Lower lobe of right lung (tissue), 2 donors: ENCODE results near the gene CHTF8. TPM values are rescaled to one million over a fixed set of nuclear protein-coding genes. Genes with fewer than 3 reads are reported as not detected.
A peak's percentile ranks its signal among the peaks of the same experiment; 100 is the strongest.
"Not testable (repeated sequence)": the region's sequence is repeated elsewhere in the genome, so short reads cannot be mapped to it uniquely, and the experiment has no call there.

Source experiments
- ATAC-seq, 2 donors: fragments of 200-7000 bp; cut with Tn5 transposase; one replicate each; pipeline ENCODE4 v1.9.1; 2020 to 2022; ENCODE audit warnings: mild to moderate bottlenecking in 2 of 2, moderate library complexity in 2 of 2
- DNase-seq: peaks from one replicate; pipeline ENCODE4 v3.0.0-alpha.2; 2020
- H3K27ac ChIP-seq: fragments of 200-600 bp; one replicate; pipeline ENCODE4 v1.8.0; 2022
- H3K27me3 ChIP-seq: fragments of 200-600 bp; one replicate; pipeline ENCODE4 v1.8.0; 2022; ENCODE audit warnings: low read depth
- H3K36me3 ChIP-seq: fragments of 200-600 bp; one replicate; pipeline ENCODE4 v1.8.0; 2022; ENCODE audit warnings: mild to moderate bottlenecking
- H3K4me1 ChIP-seq: fragments of 200-600 bp; one replicate; pipeline ENCODE4 v1.8.0; 2022
- H3K4me3 ChIP-seq: fragments of 200-600 bp; one replicate; pipeline ENCODE4 v1.8.0; 2022; ENCODE audit warnings: mild to moderate bottlenecking
- H3K9me3 ChIP-seq: fragments of 200-600 bp; one replicate; pipeline ENCODE4 v1.8.0; 2022
- intact Hi-C: fragments of 100-400 bp; cut with DNase I; formaldehyde crosslinking; loops from one replicate; pipeline ENCODE4 v1.11.0; 2022
- total RNA-seq: library from RNA; stranded (reverse); fragmentation: NEBNext Ultra II Directional; extraction: Animal tissue kit (Norgen Biotek cat#: 25700); gene quantifications from one replicate; pipeline ENCODE4 v1.2.1, GENCODE V29; 2021
- TF ChIP-seq, protein P1 (sequence below): fragments of 200-600 bp; IDR thresholded peaks from one replicate; pipeline ENCODE4 v1.8.0; 2022; ENCODE audit warnings: antibody characterized with exemption, mild to moderate bottlenecking
- donor health status: DM: no; HTN: yes; CAD: no; lungs with severe emphysema.

Gene CHTF8
- total RNA-seq, 1 donor from 2014 or later = 126 TPM

DNA sequence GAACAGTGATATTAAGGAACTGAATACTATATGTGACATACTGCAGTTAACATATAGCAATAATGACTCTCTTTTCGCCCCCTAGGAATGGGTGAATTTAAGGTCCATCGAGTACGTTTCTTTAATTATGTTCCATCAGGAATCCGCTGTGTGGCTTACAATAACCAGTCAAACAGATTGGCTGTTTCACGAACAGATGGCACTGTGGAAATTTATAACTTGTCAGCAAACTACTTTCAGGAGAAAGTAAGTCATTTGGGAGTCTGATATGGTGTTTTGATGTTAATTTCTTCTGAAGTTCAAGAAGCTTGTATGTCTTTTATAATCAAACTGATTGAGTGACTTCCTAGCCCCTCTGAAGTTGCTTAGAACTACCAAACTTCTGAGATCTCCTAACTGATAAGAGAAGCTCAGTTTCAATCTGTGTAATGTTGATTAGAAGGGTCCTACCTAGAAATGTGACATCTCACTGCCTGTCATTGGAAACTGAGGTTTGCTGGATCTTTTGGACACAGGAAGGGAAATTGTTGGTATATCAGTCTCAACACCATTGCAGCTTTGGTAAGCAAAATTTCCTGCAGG lies 1.1 kb upstream of the CHTF8 start:
- H3K27ac ChIP-seq = peak overlapping the region; percentile 91
- H3K9me3 ChIP-seq = no peaks in the 10 kb centered on the region
- peaks cover 24% of the 10 kb centered on the region for H3K36me3 ChIP-seq
- no peaks in the 10 kb centered on the region for H3K27me3 ChIP-seq
- ATAC-seq (no peak), DNase-seq (no peak)
- H3K4me1 ChIP-seq = peaks cover 27% of the 10 kb centered on the region
- peak overlapping the region; percentile 90 for H3K4me3 ChIP-seq
- intact Hi-C loops = no loop called here
- TF ChIP-seq, protein P1, sequence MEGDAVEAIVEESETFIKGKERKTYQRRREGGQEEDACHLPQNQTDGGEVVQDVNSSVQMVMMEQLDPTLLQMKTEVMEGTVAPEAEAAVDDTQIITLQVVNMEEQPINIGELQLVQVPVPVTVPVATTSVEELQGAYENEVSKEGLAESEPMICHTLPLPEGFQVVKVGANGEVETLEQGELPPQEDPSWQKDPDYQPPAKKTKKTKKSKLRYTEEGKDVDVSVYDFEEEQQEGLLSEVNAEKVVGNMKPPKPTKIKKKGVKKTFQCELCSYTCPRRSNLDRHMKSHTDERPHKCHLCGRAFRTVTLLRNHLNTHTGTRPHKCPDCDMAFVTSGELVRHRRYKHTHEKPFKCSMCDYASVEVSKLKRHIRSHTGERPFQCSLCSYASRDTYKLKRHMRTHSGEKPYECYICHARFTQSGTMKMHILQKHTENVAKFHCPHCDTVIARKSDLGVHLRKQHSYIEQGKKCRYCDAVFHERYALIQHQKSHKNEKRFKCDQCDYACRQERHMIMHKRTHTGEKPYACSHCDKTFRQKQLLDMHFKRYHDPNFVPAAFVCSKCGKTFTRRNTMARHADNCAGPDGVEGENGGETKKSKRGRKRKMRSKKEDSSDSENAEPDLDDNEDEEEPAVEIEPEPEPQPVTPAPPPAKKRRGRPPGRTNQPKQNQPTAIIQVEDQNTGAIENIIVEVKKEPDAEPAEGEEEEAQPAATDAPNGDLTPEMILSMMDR = no peak

DNA sequence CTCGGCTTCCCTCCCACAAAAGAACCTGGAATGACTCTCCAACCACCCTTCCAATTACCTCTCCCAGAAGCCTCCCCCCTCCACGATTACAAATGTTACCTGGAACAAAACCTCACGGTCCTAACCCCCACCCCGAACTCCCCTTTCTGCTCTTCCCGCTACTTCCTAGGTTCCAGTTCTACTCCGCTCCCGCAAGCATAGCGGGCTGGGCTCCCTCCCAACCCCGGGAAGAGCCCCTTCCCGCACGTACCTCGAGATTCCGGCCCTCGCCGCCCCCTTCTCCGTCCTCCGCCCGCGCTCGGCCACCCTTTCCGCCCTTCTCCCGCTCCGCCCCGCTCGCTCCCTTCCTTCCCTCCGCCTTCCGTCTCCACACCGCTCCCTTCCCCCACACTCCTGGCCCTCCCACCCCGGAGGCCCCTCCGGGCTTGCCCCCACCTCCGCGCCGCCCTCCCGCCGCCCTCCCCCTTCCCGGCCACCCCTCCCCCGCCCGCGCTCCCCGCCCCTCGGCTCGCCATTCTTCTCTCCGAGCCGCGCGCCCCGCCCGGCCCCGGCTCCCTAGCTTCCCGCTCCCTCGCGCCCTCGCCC lies 457 bp downstream of the CHTF8 start:
- intact Hi-C loops = no loop called here
- ATAC-seq = peak; percentile 85 to 89
- peak overlapping the region; percentile 90 for H3K4me3 ChIP-seq

DNA sequence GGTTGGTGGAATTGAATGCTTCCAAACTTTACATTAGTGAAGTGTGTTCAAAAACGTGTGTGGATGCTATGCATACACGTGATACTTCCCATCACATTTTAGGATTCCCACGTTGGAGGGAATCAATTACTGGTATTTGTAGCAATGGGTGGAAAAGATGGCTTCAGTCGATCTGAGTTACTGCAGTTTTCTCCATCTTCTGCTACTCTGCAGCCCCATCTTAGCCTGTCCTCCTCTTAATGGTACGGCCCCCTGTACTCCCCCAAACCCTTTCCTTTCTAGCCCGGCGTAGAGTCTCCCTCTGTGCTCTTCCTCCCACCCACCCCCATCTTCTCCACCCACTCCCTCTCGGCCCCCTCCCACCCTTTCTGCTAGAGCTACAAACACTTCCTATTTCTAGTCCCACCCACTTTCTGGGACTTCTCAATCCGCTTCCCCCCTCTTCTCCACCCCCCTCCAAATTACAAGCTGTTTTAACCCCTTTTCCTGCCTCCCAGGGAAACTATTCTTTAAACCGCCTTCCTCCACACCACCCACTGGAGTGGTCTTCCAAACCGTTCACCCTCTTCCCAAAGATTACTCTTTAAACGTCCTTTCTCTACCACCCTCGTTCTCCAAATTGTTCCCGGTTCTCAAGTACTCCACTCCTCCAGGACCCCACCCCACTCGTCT lies 1.1 kb downstream of the CHTF8 start:
- ATAC-seq (peak; percentile 5 to 35), DNase-seq (no peak)
- peaks cover 27% of the 10 kb centered on the region for H3K4me1 ChIP-seq
- H3K36me3 ChIP-seq = peaks cover 19% of the 10 kb centered on the region
- TF ChIP-seq, protein P1 = no peak
- H3K9me3 ChIP-seq = no peaks in the 10 kb centered on the region
- peak overlapping the region; percentile 90 for H3K4me3 ChIP-seq
- intact Hi-C loops = no loop called here
- H3K27ac ChIP-seq = peak overlapping the region; percentile 91
- no peaks in the 10 kb centered on the region for H3K27me3 ChIP-seq

More for the DNA sequence above, 457 bp downstream of the CHTF8 start:
- Histone ChIP-seq H3K27ac (peak overlapping the region; percentile 91), H3K36me3 (peaks cover 19% of the 10 kb centered on the region), H3K27me3 (no peaks in the 10 kb centered on the region), H3K9me3 (no peaks in the 10 kb centered on the region), H3K4me1 (peaks cover 27% of the 10 kb centered on the region)
- DNase-seq = peak; percentile 84
- TF ChIP-seq, protein P1 = no peak

DNA sequence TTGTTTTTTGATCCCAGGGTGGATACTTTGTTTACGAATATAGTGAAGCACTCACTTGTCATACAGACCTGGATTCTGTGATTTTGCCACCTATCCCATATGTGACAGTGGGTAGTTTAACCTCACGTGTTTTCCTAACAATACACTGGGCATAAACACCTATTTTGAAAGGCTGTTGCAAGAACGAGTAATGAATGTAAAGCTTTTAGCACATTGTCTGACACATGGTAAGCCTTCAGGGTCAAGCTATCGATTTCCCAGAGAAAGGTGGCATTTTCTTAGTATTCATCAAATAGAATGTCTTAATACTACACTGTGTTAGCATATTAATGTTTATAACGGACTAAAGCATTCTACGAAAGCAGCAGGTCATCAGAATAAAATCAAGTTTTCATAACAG lies 1.9 kb downstream of the CHTF8 start:
- Histone ChIP-seq H3K4me1 (peaks cover 27% of the 10 kb centered on the region), H3K9me3 (no peaks in the 10 kb centered on the region), H3K36me3 (peaks cover 23% of the 10 kb centered on the region), H3K4me3 (no peak overlapping the region), H3K27ac (no peak overlapping the region), H3K27me3 (no peaks in the 10 kb centered on the region)
- DNase-seq (no peak), ATAC-seq (no peak)
- TF ChIP-seq, protein P1 = no peak
- intact Hi-C loops = no loop called here

DNA sequence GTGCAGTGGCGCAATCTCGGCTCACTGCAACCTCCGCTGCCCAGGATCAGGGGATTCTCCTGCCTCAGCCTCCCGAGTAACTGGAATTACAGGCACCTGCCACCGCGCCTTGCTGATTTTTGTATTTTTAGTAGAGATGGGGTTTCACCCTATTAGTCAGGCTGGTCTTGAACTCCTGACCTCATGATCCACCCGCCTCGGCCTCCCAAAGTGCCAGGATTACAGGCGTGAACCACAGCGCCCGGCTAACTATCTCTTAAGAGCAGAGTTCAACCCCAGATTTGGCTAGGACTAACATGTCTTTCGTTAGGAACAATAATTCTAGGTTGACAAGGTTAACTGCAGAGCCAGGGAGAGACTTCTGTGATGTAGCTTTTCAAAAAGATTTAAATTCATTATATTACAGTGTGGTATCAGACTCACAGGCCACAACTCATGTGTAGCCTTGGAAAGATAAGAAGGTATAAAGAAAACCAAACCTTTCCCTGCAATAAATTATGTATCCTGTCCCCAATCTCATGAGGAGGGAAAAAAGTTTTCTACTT lies 4.3 kb downstream of the CHTF8 start:
- no peak overlapping the region for H3K27ac ChIP-seq
- ATAC-seq (no peak), DNase-seq (no peak)
- no peak overlapping the region for H3K4me3 ChIP-seq
- intact Hi-C loops = no loop called here
- TF ChIP-seq, protein P1 = no peak
- peaks cover 18% of the 10 kb centered on the region for H3K4me1 ChIP-seq
- H3K36me3 ChIP-seq = peaks cover 27% of the 10 kb centered on the region
- H3K9me3 ChIP-seq = no peaks in the 10 kb centered on the region
- no peaks in the 10 kb centered on the region for H3K27me3 ChIP-seq

DNA sequence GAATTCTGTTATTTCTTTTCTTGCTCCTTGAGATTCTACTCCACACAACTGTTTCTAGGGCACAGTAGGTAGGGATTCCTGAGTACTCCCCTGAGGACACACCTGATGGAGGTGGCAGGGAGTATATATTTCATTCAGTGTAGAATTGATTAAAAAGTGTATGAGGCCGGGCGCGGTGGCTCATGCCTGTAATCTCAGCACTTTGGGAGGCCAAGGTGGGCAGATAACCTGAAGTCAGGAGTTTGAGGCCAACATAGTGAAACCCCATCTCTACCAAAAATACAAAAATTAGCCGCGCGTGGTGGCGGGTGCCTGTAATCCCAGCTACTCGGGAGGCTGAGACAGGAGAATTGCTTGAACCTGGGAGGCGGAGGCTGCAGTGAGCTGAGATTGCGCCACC lies 5.6 kb downstream of the CHTF8 start:
- H3K4me3 ChIP-seq, ATAC-seq, H3K9me3 ChIP-seq, H3K27me3 ChIP-seq, H3K27ac ChIP-seq, DNase-seq, intact Hi-C loops: not testable (repeated sequence)
- H3K4me1 ChIP-seq = peaks cover 17% of the 10 kb centered on the region
- H3K36me3 ChIP-seq = peaks cover 30% of the 10 kb centered on the region
